ENCODE measurements around the gene TMED4.

- TF ChIP-seq CTCF (conservative IDR thresholded peaks at IDR 0.05; ENCODE audit: low read length) = no peak
- no peak for TF ChIP-seq EZH2phosphoT487 (IDR thresholded peaks at IDR 0.05; ENCODE audit: borderline replicate concordance, low read depth, low read length)
Measured at GRCh38 chr7:44576228-44576627, 5.8 kb downstream of the TMED4 start.
